ENCODE measurements around the gene SLC4A5.

DNA sequence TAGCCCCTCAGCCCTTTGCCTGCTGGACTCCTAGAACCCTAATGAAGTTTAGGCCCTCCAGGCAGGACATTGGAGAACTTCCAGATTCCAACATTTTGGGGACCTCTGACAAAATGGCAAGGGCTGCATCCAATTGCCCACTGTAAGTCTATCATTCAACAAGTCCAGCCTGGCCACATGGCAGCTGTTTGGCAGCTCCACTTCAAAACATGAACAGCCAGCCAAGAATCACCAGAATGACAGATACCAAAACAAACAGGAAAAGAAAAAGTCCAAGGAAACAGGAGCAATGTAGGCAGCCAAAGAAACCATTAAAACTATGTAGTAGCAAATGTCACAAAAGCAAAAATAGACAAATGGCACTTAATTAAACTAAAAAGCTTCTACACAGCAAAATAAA lies 25.5 kb downstream of the SLC4A5 start:
- TF ChIP-seq, protein P1, sequence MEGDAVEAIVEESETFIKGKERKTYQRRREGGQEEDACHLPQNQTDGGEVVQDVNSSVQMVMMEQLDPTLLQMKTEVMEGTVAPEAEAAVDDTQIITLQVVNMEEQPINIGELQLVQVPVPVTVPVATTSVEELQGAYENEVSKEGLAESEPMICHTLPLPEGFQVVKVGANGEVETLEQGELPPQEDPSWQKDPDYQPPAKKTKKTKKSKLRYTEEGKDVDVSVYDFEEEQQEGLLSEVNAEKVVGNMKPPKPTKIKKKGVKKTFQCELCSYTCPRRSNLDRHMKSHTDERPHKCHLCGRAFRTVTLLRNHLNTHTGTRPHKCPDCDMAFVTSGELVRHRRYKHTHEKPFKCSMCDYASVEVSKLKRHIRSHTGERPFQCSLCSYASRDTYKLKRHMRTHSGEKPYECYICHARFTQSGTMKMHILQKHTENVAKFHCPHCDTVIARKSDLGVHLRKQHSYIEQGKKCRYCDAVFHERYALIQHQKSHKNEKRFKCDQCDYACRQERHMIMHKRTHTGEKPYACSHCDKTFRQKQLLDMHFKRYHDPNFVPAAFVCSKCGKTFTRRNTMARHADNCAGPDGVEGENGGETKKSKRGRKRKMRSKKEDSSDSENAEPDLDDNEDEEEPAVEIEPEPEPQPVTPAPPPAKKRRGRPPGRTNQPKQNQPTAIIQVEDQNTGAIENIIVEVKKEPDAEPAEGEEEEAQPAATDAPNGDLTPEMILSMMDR (IDR thresholded peaks at IDR 0.05): no peak
- TF ChIP-seq, protein P2, sequence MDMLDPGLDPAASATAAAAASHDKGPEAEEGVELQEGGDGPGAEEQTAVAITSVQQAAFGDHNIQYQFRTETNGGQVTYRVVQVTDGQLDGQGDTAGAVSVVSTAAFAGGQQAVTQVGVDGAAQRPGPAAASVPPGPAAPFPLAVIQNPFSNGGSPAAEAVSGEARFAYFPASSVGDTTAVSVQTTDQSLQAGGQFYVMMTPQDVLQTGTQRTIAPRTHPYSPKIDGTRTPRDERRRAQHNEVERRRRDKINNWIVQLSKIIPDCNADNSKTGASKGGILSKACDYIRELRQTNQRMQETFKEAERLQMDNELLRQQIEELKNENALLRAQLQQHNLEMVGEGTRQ (IDR thresholded peaks at IDR 0.05): no peak
- TF ChIP-seq, protein P3, sequence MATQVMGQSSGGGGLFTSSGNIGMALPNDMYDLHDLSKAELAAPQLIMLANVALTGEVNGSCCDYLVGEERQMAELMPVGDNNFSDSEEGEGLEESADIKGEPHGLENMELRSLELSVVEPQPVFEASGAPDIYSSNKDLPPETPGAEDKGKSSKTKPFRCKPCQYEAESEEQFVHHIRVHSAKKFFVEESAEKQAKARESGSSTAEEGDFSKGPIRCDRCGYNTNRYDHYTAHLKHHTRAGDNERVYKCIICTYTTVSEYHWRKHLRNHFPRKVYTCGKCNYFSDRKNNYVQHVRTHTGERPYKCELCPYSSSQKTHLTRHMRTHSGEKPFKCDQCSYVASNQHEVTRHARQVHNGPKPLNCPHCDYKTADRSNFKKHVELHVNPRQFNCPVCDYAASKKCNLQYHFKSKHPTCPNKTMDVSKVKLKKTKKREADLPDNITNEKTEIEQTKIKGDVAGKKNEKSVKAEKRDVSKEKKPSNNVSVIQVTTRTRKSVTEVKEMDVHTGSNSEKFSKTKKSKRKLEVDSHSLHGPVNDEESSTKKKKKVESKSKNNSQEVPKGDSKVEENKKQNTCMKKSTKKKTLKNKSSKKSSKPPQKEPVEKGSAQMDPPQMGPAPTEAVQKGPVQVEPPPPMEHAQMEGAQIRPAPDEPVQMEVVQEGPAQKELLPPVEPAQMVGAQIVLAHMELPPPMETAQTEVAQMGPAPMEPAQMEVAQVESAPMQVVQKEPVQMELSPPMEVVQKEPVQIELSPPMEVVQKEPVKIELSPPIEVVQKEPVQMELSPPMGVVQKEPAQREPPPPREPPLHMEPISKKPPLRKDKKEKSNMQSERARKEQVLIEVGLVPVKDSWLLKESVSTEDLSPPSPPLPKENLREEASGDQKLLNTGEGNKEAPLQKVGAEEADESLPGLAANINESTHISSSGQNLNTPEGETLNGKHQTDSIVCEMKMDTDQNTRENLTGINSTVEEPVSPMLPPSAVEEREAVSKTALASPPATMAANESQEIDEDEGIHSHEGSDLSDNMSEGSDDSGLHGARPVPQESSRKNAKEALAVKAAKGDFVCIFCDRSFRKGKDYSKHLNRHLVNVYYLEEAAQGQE (IDR thresholded peaks at IDR 0.05): no peak
- TF ChIP-seq CEBPB (IDR thresholded peaks at IDR 0.05) (no peak), SMC3 (IDR thresholded peaks at IDR 0.05) (no peak), RFX5 (IDR thresholded peaks at IDR 0.05) (no peak), EHMT2 (IDR thresholded peaks at IDR 0.05; ENCODE audit: low read depth) (no peak), HDAC2 (IDR thresholded peaks at IDR 0.05) (no peak), MYC (IDR thresholded peaks at IDR 0.05; ENCODE audit: borderline replicate concordance, low read length) (no peak), ESRRA (IDR thresholded peaks at IDR 0.05; ENCODE audit: borderline replicate concordance, low read length) (no peak), ZNF302 (CRISPR knock-in tag; IDR thresholded peaks at IDR 0.05) (no peak), NR3C1 (IDR thresholded peaks at IDR 0.05) (no peak), POLR2A (IDR thresholded peaks at IDR 0.05; ENCODE audit: low read length) (no peak)
- TF ChIP-seq, protein P4, sequence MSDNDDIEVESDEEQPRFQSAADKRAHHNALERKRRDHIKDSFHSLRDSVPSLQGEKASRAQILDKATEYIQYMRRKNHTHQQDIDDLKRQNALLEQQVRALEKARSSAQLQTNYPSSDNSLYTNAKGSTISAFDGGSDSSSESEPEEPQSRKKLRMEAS (IDR thresholded peaks at IDR 0.05): no peak

Data from A549 (cell line).